Activated T-cell treated with anti-CD3 and anti-CD28 coated beads, Interleukin-2, amount 50 U/mL, for 48 hours (primary cell): ENCODE results near the gene TMEM132A.

Experiments used
- DNase-seq, 2 experiments: peaks; one replicate each; pipeline ENCODE4 v3.0.0-alpha.2; 2020

TMEM132A gene, protein sequence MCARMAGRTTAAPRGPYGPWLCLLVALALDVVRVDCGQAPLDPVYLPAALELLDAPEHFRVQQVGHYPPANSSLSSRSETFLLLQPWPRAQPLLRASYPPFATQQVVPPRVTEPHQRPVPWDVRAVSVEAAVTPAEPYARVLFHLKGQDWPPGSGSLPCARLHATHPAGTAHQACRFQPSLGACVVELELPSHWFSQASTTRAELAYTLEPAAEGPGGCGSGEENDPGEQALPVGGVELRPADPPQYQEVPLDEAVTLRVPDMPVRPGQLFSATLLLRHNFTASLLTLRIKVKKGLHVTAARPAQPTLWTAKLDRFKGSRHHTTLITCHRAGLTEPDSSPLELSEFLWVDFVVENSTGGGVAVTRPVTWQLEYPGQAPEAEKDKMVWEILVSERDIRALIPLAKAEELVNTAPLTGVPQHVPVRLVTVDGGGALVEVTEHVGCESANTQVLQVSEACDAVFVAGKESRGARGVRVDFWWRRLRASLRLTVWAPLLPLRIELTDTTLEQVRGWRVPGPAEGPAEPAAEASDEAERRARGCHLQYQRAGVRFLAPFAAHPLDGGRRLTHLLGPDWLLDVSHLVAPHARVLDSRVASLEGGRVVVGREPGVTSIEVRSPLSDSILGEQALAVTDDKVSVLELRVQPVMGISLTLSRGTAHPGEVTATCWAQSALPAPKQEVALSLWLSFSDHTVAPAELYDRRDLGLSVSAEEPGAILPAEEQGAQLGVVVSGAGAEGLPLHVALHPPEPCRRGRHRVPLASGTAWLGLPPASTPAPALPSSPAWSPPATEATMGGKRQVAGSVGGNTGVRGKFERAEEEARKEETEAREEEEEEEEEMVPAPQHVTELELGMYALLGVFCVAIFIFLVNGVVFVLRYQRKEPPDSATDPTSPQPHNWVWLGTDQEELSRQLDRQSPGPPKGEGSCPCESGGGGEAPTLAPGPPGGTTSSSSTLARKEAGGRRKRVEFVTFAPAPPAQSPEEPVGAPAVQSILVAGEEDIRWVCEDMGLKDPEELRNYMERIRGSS

DNA sequence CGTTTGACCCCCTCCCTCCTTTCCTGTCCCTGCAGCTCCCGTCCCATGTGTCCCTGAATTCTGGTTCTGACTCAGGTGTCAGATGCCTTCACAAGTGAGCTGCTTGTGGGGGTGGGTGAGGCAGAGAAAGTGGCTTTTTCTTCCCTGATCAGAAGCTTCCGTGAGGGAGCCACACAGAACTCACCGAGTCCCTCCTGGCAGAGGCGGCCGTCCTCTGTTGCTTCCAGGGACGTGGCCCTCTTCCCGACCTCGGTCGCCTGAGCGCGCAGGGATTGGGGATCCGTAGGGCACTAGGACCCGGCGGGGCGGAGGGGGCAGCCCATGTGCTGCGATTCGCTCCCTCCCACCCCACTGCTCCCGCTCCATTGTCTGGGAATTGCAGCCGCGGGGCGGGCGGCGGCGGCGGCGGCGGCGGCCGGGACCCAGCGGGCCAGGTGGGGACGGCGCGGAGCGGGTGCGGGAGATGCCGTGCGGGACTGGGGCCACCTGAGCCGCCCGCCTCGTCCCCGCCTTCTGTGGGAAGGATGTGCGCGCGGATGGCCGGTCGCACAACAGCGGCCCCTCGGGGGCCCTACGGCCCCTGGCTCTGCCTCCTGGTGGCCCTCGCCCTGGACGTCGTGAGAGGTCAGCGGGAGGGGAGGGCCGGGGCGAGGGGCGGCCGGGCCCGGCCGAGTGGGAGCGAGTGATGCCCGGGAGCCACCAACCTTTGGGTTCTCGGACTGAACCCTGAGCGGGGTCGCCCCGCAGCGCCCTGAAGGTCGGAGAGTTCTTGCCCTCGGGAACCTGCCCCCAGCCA lies at the start of gene TMEM132A:
TMEM132A (plus strand) TSS at position 351 of the 796 bp plus-strand sequence; CDS start at position 525, 174 bp downstream.
- DNase-seq, result peak; percentile 38 to 43

DNA sequence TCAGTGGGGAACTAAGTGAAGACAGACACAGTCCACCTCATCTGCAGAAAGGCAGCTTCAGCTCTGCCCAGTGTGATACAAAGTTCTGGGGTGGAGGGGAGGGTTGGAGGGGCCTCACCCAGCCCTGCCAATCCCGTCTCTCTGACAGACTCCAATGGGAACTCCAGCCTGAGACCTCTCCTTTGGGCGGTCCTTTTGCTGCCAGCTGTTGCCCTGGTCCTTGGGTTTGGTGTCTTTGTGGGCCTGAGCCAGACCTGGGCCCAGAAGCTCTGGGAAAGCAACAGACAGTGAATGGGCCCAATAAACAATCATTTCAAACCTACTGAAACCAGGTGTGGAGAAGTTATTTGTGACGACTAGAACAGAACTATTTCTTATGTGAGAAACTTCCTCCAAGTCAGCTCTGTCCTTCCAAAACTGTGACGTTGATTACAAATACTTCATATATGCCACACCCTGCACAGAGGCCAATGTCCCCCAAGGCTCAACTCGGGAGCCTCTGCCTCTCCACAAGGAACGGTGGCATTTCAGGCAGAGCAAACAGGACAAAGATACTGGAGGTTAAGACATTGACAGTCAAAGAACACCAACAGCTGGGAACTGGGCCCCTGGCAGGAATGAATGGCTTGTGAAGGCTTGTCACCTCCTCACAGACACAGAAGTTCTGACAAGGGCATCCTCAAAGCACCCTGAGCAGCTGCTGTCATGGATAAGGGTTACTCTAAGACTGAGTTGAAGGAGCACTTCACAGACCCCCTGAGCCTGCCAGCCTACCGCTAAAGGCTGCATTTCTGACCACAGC lies 48.7 kb upstream of the TMEM132A start:
- DNase-seq, result peak in 1 of 2 experiments; percentile 7

DNA sequence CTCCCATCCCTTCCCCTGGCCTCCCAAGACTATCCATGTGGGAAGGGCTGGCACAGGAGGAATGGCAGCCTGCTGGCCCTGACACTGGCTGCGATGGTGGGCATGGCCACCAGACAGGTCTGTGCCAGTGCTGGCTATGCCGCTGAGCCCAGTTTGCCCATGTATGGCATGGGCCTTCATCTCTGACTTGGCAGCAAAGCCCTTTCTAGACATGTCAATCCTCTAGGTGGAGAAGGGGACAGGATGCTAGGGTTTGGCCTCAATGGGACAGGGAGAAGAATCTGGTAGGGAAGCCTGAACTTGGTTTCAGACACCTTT lies 48.1 kb upstream of the TMEM132A start:
- peak in 1 of 2 experiments; percentile 13 for DNase-seq

DNA sequence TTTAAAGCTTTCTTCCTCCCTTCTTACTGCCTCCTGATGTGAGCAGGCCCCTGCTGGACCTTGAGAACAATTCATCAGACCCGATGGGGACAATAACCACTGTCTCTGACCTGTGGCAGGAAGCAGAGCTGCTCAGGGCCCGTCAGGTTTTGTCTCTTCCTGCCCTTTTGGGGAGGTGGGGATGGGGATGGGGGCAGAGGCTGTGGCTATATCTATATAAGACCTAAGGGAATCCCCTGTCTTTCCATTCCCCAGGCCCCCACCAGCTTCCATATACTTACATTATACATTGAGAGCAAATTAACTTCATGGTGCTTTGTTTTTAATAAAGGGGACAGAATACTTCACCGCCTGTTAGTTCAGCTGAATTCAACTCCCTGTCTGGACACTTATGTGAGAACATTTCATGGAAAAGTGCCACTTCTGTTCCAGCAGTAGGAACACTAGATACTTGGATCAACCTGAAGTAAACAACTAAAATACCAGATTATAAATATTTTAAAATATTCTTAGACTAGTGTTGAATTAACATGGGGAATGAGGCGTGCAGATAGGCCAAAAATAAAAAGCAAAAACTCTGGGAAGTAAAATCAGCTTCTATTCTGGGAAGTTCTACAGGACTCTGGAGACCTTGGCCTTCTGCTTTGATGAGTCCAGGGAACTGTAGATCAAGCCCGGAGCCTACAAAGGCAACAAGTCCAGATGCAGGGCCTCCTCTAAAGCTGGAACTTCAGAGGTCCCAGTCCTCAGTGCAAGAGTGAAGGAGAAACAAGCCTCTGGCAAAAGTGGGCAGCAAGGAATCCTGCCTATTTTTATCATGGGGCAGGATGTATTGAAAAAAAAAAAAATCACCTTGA lies 45.8 kb upstream of the TMEM132A start:
- no peak for DNase-seq

DNA sequence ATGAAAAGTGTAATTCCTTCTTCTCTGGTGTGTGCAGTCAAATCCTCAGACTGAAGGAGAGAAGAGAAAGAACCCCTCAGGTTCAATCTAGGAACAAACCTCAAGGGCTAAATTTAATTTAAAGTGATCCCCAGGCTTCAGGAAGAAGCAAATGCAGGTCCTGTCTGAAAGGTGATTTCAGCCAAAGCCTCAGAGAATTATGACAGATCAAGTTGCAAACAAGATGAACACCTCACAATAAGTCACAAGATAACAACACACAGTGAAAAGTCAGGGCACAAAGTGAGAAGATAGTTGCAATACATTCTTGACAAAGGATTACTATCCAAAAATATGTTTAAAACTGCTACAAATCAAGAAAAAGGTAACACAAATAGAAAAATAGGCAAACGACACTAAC lies 45.2 kb upstream of the TMEM132A start:
- DNase-seq, result no peak

DNA sequence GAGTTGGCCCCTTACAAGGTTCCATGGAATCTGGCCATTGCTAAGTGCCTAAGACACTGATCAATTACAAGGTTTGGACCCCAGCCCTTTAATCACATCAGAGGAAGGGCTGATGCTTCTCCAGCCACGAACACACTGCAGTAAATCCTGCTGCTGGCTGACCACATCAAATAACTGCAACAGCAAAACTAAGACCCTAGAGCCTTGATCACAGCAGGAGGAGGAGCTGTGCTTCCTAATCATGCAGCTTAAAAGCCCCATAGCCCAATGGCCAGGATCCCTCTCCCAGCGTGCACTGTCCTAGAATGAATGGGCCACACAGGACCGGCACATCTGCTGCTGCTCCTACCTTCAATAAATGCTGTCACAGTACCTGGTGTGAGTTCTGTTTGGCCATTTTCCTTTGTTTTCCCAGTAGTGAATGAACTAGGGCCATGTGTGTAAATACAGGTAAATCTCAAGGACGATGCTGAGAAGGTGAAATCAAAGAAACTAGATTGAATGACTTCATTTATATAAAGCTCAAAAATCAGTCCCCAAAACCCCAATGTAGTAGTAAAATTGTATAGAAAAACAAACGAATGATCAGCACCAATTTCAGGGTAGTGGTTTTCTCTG lies 44.2 kb upstream of the TMEM132A start:
- peak; percentile 2 to 4 for DNase-seq

DNA sequence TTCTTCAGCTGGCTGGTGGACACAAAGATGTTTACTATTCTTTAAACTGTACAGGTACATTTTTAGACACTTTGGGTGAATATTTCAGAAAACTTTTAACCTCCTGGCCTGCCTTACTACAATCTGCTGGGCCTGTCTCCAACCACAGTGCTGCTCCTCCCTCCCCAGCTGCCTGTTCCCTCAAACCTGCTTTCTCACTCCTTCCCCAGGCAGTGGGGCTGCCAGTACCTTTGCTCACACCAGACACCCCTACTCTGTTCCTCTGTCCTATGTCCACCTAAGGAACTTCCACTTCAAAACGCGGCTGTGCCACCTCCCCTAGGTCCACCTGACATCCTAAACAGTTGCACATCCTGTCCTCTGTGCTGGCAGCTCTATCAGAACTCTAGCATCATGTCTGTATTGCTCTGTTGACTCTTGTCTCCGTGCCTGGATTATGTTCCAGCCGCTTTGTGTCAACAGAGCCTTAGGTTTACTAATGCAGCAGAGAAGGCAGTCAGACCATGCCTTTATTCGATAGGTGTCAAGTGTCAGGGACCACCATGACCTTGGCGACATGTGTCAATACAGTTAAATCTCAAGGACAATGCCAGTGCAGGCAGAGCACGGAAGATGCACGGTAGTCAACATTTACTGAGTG lies 43.5 kb upstream of the TMEM132A start:
- DNase-seq, result no peak

DNA sequence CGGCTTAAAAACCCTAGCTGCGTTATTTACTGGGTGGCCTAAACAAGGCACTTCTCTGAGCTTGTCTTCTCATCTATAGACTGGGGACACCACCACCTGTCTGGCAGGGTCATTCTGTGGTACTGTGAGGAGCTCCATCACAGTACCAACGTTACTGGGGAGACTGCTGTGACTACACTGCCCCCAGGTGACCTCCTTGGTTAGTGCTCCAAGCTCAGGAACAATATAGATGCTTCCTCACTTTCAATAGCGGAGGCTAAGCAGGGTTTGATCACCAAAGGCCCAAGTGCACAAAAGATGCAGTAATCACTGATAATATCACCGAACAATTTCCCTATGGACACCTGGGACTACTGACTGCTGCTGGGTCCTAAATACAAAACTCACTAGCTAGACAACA lies 36.7 kb upstream of the TMEM132A start:
- peak; percentile 31 to 55 for DNase-seq

DNA sequence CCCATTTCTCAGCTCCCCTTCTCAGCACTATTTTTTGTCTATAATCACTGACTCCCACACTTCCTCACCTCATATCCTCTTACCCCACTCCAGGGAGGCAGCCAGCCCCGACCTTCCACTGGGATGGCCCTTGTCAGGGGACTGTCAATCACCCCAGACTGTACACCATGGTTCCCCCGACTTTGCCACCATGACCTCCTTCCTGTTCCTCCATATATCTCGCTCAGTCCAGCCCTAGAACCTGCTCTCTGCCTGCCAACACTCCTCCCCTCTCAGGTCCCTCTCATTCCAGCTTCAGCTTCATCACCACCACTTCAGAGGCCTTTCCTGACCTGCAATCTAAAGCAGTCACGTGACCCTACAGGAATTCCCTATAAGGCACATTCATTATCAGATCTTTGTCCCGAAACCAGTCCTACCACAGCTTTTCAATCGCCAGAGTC lies 34.4 kb upstream of the TMEM132A start:
- peak in 1 of 2 experiments; percentile 18 for DNase-seq

DNA sequence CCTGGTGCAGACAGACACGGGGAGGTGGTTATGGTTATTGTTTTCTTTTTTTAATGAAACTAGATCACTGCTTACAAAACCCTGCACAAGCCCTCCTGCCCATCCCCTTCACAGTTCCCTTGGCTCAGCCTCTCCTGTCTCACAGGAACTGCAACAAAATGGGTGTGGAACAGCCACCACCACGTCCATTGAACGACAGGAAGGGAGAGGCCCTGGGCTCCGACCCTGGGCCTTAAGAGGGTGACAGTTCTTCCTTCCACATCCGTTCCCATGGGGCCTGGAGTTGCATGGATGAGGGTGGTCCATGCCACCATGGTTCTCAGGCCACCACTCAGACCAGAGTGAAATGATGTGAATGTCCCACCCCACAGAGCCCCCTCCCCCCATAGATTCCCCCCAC lies 33.6 kb upstream of the TMEM132A start:
- DNase-seq, result peak; percentile 3 to 11

DNA sequence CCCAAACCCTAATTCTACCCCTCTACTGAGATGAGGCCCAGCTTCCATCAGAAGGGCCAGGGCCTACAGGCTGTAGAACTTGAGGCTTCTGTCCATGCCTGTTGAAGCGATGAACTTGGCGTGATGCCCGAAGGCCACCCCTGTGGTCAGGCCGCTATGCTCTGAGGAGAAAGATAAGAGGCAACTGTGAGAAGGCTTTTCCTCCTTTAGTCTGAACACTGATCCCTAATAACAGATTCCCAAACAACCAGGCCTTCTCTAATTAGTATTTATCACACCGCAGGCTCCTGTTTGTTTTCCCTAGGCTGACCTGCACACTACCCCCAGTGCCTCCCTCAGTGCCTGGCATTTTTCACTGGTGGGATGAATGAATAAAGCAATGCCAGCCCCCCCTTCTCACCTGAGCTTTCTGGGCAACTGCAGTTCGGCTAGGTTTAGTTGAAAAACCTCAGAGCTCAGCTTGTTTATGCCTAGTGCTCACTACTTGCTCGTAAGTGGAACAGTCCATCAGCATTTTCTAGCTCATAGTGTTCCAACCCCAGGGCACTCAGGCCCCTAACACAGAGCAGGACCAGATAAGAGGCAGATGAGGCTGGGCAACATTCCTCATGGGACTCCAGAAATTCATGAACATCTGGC lies 33.0 kb upstream of the TMEM132A start:
- peak; percentile 7 to 14 for DNase-seq

DNA sequence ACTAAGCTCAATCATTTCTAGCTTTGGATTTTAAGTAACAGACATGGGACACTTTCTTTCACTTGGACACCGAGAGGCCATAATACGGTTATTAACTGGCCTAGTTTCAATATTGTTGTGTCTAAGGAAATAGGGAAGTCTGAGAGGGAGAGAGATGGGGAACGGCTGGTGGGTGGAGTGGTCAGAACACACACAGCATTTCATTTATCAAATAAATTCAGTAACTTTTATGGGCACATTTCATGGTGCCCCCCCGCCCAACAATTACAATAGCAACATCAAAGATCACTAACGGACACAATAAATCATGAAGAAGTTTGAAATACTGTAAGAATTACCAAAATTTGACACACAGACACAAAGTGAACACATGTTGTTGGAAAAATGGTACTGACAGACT lies 28.6 kb upstream of the TMEM132A start:
- no peak for DNase-seq

DNA sequence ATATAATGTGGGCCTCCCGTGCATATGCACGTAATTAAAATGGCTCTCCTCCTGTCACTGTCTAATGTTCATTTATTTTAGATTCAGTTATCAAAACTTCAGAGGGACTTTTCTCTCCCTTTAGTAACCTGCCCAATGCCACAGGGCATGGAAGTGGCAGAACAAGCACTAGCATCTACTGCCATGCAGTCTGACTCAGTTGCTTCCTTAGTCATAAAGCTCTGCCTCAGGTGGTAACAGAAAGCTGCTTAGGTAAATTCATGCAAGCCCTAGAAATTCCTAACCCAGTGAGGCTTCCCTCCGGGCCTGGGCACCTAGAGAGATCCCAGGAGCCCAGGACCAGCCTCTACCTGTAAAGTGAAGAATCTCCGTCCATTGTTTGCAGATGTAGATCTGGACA lies 26.8 kb upstream of the TMEM132A start:
- no peak for DNase-seq

DNA sequence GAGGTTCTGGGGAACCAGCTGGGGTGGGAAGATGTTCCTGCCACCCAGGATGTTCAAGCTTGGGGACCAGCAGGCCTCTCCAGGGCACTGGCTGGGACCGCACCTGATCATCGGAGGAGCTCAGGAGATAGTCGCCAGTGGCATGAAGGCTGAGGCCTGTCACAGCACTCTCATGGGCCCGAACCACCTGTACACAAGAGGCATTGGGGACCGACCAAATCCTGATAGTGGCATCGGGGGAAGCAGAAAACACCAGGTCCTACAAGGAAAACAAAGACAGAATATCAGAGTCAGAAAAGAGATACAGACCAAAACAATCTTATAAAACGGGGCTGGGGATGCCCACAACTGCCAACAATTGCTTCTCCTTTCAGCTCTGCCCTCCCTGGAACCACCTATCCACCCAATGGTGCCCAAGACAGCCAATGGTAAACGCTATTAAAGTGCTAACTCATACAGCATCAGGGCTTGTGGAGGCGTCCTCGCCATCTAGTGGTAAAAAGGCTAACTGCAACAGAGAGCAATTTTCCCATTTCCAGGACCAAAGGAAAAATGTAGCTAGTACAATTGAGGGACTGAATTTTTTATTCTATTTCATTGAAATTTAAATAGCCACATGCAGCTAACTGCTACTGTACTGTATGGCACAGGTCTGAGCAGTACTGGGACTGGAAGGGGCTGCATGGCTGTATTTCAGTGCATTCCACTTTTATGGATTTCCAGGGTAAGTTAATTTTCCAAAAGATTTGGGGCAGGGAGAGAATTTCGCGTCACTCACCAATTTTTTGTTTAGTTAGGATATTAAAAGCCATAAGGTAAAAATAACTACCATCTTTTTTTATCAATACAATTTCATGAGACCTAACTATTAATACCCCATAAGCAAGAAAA lies 25.0 kb upstream of the TMEM132A start:
- DNase-seq, result peak in 1 of 2 experiments; percentile 36

DNA sequence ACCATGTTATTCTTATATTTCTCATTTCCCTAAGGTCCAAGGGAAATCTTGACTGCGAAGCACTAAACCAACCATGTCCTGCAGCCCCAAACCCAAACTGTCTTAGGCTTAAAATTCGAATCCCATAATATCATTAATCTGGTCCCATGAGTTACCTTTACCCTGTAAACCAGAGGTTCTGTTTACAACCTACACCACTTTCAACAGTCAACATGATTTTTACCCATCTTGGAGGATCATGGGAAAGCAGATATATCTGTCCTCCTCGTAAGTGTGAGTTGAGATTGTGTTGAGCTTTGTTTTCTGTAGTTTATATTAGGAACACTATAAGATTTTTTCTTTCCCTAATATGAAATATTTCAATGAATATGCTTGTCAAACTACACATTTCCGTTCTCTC lies 24.3 kb upstream of the TMEM132A start:
- DNase-seq, result no peak

DNA sequence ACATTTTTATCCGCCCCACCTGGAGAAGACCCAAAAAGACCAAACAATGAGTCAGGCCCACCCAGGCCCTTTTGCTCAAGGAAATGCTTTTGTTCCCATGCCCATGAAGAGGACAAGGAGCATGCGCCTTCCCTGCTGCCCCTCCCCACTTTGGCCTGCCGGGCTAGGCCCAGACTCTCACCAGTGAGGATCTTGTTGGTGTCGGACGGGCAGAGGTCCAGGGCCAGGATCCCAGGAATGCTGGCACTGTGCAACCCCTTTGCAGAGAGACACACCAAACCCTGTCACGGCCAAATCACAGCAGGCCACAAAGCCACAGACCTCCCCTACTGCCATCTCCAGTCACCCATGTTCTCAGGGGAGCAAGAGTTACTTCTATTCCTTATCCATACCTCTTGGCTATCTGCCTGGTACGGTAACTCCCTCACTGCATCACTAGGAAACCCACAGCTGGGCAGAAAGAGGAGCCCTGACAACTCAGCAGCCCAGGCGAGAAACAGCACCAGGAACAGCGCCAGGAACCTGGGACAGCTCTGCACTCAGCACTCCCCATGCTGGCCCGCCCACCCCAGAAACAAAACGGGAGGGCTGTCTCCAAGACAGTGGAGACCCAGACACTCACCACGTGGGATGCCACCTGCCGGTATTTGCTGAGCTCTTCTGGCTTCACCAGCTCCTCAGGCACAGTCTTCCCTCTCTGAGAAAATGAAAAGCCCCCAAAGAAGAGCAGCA lies 23.4 kb upstream of the TMEM132A start:
- peak in 1 of 2 experiments; percentile 14 for DNase-seq

DNA sequence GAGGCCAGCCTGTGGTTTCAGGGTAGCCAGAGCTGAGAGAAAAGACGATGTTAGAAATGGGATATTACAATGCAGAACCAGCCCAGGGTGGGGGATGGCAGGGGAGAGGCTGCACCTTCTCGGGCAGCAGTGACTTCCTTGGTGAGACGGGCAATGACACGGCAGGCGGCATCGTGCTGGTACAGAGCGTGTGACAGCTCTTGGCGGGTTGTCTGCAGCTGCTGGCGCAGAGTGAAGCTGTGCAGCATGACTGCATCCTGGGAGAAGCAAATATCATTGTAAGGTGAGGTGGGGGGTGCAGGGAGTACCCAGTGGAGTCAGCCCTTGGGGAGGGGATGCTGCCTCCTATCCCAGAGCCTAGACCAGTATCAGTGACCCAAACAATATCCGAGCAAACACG lies 21.6 kb upstream of the TMEM132A start:
- peak in 1 of 2 experiments; percentile 9 for DNase-seq

DNA sequence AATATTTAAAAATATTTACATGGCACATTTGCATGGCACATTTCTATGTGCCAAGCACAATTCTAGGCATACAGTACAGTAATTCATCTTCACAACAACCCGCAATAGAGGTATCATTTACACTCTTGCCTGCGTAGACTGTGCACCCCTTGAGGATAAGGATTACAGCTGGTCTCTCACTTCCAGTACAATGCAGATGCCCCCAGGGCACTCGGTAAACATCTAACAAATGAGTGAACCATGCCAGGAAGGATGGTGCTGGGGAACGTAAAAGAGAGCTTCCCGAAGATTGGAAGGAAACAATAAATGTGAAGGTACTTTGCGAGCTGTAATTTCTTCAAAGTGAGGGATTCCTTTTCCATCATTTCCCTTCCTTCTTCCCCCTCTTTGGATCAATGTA lies 19.2 kb upstream of the TMEM132A start:
- DNase-seq, result no peak
